MCF 10A (cell line): ENCODE measurements around the gene SLC6A3. TPM values are rescaled to one million over a fixed set of nuclear protein-coding genes. Genes with fewer than 3 reads are reported as not detected.

Experiments used
- BruUV-seq: library from RNA; stranded (reverse); fragments of 400-500 nt; replicated peaks from 2 replicates; lab custom pipeline; 2021; lab: Mats Ljungman, UMichigan
- CTCF ChIA-PET: fragments of 300-600 bp; sonication (Branson Sonifier 250); formaldehyde crosslinking; extraction: SDS; loops from one replicate; lab custom pipeline; 2021; ENCODE audit warnings: antibody characterized with exemption, inconsistent platforms; lab: Yijun Ruan, JAX
- POLR2A ChIA-PET: fragments of 300-600, 350-650 bp; sonication (Branson Sonifier 250); formaldehyde crosslinking; extraction: SDS; loops from one replicate; lab custom pipeline; 2020; ENCODE audit warnings: antibody characterized with exemption, inconsistent platforms; lab: Yijun Ruan, JAX
- DNase-seq: peaks from one replicate; pipeline ENCODE4 v3.0.0-alpha.2; 2018; ENCODE audit not compliant: unreplicated experiment
- H3K27ac Mint-ChIP-seq: one replicate; pipeline ENCODE4 v1.8.0; 2022; ENCODE audit warnings: mild to moderate bottlenecking, low read depth, mixed read lengths; ENCODE audit not compliant: unreplicated experiment
- H3K27me3 Mint-ChIP-seq: one replicate; pipeline ENCODE4 v1.8.0; 2022; ENCODE audit warnings: mixed read lengths; ENCODE audit not compliant: insufficient read depth, unreplicated experiment
- H3K36me3 Mint-ChIP-seq: one replicate; pipeline ENCODE4 v1.8.0; 2022; ENCODE audit warnings: mild to moderate bottlenecking, moderate library complexity, mixed read lengths; ENCODE audit not compliant: insufficient read depth, unreplicated experiment
- H3K4me1 Mint-ChIP-seq: one replicate; pipeline ENCODE4 v1.8.0; 2022; ENCODE audit warnings: mixed read lengths; ENCODE audit not compliant: insufficient read depth, unreplicated experiment
- H3K4me3 Mint-ChIP-seq: one replicate; pipeline ENCODE4 v1.8.0; 2022; ENCODE audit warnings: mild to moderate bottlenecking, moderate library complexity, mixed read lengths; ENCODE audit not compliant: unreplicated experiment
- H3K9me3 Mint-ChIP-seq: one replicate; pipeline ENCODE4 v1.8.0; 2022; ENCODE audit warnings: mixed read lengths; ENCODE audit not compliant: unreplicated experiment
- intact Hi-C: fragments of 100-400 bp; cut with micrococcal nuclease; formaldehyde crosslinking; loops from 2 replicates; pipeline ENCODE4 v1.14.1; 2022
- total RNA-seq: library from RNA; stranded (reverse); gene quantifications from 2 replicates; pipeline ENCODE4 v1.2.3, GENCODE V29; 2022
- TF ChIP-seq, protein P1 (sequence below): fragments of 200-600 bp; IDR thresholded peaks from one replicate; pipeline ENCODE4 v1.8.0; 2022; ENCODE audit warnings: antibody characterized with exemption, mild to moderate bottlenecking; ENCODE audit not compliant: unreplicated experiment

The SLC6A3 gene
- total RNA-seq, 1 experiment from 2014 or later = not detected

DNA sequence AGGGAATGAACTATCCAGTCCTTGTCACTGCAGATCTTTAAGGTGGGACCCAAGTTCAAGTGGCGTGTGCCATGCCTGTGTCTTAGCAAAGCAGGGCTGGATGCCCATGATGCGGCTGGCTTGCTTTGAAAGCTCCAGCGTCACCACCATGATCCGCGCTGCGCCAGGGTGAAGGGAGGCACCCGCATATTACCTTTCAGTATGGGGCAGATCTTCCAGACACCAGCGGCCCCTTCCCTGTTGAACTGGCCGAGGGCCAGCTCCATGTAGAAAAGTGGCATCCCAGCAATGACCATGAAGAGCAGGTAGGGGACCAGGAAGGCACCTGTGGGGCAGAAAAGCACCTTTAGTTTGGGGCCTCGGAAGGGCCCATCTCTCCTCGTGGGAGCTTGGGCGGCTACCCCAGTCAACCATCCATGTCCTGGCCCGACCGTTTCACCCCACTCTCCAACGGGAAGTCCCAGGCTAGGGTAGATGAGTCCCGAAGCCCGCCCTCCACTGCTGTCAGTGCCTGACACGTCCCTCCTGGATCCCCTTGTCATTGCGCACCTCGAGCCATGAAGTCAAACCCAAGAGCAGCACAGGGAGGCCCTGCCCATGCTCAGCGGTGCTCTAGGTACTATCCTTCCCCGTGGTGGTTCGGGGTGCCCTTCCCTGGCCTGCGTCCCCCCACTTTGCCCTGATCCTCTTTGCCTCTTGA lies 3.9 kb downstream of the SLC6A3 start:
- Mint-ChIP-seq H3K36me3 (no peaks in the 10 kb centered on the region), H3K4me3 (no peak overlapping the region), H3K9me3 (peaks cover 14% of the 10 kb centered on the region), H3K27ac (no peak overlapping the region), H3K27me3 (peaks cover 13% of the 10 kb centered on the region), H3K4me1 (no peaks in the 10 kb centered on the region)
- no peak for DNase-seq
- ChIA-PET POLR2A (no interaction called here), CTCF (no interaction called here)
- intact Hi-C loops = no loop called here
- no TSS peak for BruUV-seq
- TF ChIP-seq, protein P1, sequence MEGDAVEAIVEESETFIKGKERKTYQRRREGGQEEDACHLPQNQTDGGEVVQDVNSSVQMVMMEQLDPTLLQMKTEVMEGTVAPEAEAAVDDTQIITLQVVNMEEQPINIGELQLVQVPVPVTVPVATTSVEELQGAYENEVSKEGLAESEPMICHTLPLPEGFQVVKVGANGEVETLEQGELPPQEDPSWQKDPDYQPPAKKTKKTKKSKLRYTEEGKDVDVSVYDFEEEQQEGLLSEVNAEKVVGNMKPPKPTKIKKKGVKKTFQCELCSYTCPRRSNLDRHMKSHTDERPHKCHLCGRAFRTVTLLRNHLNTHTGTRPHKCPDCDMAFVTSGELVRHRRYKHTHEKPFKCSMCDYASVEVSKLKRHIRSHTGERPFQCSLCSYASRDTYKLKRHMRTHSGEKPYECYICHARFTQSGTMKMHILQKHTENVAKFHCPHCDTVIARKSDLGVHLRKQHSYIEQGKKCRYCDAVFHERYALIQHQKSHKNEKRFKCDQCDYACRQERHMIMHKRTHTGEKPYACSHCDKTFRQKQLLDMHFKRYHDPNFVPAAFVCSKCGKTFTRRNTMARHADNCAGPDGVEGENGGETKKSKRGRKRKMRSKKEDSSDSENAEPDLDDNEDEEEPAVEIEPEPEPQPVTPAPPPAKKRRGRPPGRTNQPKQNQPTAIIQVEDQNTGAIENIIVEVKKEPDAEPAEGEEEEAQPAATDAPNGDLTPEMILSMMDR = no peak

DNA sequence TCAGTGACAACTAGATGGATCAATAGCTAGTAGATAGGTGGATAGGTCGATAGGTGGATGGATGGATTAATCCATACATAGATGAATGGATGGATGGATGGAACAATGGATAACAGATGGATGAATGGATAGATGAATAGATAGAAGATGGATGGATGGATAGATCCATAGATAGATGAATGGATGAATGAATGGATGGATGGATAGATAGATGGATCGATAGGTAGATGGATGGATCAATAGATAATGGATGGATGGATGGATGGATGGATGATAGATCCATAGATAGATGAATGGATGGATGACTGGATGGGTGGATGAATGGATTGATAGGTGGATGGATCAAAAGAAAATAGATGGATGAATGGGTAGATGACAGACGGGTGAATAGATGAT lies 5.1 kb downstream of the SLC6A3 start:
- DNase-seq = no peak
- CTCF ChIA-PET = interaction anchor here (0.6 to 0.8 kb wide), 2 partner anchors 399 to 415 kb away, joined by 3 read pairs; no protein-coding TSS in a partner anchor
- no TSS peak for BruUV-seq
- Mint-ChIP-seq H3K4me3 (no peak overlapping the region), H3K9me3 (peaks cover 14% of the 10 kb centered on the region), H3K27me3 (peaks cover 13% of the 10 kb centered on the region), H3K27ac (no peak overlapping the region), H3K36me3 (no peaks in the 10 kb centered on the region), H3K4me1 (no peaks in the 10 kb centered on the region)
- POLR2A ChIA-PET = no interaction called here
- intact Hi-C loops = no loop called here
- TF ChIP-seq, protein P1 = no peak

DNA sequence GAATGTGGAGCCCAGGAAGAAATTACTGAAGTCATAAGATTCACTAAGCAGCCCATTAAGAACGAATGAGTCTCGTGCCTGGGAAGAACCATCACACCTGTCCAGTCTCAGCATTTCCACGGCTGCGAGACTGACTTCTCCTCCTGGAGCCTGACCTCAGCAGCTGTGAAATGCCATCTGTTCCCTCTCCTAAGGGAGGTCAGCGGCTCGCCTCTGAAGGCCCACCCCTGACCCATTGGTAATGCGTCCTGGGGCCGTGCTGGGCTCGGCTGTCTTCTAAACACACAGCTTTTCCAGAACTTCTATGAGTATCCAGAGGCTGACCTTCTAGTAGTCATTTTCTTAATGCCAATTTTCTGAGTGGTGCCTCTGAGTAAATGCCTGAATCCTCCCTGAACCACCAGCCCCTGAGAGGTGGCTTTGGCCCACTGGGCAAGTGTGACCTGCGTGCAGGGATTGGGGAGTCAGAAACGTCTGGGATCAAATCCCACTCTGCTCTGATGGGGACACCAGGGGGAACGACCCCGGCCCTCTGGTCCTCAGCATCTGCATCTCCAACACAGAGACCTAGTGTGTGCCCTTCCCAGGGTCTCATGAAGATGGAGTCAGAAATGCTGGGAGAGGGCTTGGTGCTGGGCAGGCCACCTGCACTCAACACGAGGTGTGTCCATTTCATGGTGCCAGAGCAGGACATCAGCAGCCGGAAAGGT lies 5.7 kb downstream of the SLC6A3 start:
- Mint-ChIP-seq H3K4me1 (no peaks in the 10 kb centered on the region), H3K36me3 (no peaks in the 10 kb centered on the region), H3K27ac (no peak overlapping the region), H3K4me3 (no peak overlapping the region), H3K9me3 (peaks cover 14% of the 10 kb centered on the region), H3K27me3 (peaks cover 13% of the 10 kb centered on the region)
- TF ChIP-seq, protein P1 = no peak
- intact Hi-C loops = no loop called here
- DNase-seq = no peak
- BruUV-seq = no TSS peak
- ChIA-PET CTCF (interaction anchor here (0.6 to 0.8 kb wide), 2 partner anchors 400 to 415 kb away, joined by 3 read pairs; no protein-coding TSS in a partner anchor), POLR2A (no interaction called here)

DNA sequence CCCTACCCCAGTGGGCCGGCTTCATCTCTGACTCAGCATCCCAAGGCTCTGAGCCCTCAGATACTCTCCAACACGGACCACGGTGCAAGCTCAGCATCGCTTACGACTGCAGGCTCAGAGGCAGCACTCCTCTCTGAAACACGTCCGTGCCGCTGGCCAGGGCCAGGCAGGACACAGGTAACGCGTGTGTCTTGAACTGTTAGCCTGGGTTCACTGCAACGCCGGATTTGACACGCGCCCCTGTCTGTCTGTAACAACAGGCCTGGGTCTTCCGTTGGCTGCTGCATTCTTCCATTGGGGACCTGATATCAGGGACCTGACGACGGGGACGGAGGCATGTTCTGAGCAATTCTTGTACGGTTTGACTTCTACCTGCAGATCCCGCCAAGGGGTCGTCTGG lies 6.4 kb downstream of the SLC6A3 start:
- Mint-ChIP-seq H3K4me3 (no peak overlapping the region), H3K4me1 (no peaks in the 10 kb centered on the region), H3K36me3 (no peaks in the 10 kb centered on the region), H3K27me3 (peaks cover 13% of the 10 kb centered on the region), H3K9me3 (peaks cover 16% of the 10 kb centered on the region), H3K27ac (no peak overlapping the region)
- DNase-seq = no peak
- POLR2A ChIA-PET = no interaction called here
- intact Hi-C loops = no loop called here
- BruUV-seq = no TSS peak
- TF ChIP-seq, protein P1 = no peak
- CTCF ChIA-PET = no interaction called here
